ENCODE results near the gene DOCK8.

DOCK8 gene

DNA sequence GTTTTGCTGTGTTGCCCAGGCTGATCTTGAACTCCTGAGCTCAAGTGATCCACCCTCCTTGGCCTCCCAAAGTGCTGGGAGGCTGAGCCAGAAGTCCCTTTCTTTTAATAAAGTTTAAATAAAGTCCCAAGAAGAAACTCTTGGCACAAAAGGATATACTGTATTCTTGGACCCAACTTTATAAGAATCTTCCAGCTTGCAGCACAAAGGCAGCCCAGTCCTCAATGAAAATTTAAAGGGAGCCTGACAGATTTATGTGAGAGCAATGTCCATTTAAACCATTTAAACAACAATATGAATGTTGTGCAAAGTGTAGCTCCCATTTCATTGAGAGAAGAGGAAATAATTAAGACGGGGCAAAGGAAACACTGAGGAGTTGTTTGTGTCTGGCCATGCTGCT, 217.0 kb downstream of the DOCK8 start:
- no peak for DNase-seq

DNA sequence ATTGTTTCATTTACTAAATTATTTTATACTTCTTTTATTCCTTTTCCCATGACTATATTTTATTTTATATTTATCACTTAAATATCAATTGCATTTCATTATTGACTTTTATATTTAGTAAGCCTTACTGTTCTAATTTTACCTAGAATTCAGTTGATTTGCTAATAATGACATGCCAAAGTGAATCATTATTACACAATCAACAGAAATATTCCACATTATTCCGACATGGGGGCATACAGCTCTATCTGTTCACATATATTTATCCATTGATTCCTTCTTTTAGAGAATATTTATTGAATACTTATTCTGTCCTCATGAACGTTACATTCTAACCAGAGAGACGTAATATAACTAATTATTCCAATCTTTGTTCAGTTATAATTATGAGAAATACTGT, 221.8 kb downstream of the DOCK8 start:
- no peak for DNase-seq

DNA sequence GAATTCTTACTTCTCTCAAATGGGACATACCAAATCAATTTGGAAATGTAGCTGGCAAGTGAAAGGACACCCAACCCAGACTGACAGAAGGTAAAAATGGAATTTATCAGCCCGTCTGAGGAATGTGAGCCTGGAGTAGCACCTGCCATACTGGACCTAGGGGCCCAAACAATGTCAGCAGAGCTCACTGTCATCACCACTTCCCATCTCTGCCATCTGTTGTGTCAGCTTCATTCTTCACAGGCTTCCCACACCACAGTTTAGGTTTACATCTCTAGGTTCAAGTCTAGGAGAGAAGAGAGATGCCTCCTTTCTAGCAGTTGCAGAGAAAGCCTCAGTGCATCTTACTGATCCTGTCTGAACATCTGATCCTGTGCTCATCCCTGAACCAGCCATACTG, 222.4 kb downstream of the DOCK8 start:
- no peak for DNase-seq

DNA sequence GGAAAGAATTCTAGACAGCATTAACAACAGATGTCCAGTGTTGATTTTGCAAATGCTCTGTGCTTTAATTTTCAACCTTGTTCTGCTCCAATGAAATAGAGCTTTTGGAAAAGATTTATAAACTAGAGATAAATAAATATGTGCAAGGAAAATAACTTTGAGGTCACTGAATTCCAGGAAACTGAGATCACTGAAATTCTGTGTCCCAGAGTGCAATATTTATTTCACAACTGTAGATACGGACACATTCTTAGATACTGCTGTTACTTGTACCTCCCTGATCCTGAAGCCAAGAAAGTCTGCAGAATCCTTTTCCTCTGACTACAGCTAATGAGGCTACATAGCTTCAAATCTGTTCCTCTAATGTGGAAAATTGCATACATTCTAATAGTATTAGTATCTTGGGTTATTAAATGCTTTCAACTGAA, 222.9 kb downstream of the DOCK8 start:
- no peak for DNase-seq

DNA sequence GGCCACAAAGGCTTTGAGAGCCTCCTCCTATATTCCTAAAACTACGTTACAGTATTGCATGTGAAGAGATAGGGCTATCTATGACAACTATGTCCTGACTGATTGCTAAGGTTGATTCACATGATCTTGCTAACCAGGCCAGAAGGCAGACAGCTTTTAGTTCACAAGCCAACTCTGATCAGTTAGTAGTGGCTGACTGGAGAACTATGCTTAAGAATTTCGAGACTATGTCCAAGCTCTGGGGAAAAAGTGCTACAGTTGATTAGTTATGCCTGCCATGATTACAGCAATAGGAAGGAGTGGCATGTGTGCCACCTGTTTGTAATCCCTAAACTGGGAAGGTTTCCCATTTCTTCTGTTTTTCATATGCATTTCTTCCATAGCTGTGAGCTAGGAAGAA, 223.4 kb downstream of the DOCK8 start:
- DNase-seq = no peak

DNA sequence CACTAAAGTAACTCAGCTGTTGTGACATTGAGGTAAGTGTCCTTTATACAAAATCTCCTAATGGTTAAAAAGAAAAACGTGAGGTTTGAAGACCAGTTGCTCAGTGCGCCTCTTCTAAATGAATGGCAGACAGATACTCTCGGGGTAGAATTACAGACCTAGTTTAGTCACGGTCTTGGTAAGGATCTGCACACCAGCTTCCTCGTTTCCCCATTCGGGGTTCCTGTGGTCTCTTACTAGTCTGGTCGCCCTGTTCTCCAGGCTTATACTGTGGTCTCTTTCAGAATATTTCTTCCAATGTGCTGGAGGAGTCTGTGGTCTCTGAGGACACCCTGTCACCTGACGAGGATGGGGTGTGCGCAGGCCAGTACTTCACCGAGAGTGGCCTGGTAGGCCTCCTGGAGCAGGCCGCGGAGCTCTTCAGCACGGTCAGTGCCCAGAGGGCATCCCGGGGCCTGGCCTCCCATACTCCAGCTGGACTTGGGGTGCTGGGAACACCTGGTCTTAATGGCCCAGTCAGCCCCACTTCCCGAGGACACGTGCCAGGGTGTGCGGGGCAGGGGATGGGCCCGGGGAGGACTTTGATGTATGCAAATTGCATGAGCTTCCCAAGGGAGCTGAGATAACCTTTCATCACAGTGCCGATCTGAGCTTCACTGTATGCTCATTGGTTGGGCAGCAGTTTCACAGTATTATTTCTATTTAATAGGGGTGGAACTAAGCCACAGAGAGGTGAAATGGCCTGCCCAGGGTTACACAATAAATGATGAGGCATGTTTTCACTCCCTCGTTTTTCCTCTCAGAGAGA, 224.5 kb downstream of the DOCK8 start:
- no peak for DNase-seq

DNA sequence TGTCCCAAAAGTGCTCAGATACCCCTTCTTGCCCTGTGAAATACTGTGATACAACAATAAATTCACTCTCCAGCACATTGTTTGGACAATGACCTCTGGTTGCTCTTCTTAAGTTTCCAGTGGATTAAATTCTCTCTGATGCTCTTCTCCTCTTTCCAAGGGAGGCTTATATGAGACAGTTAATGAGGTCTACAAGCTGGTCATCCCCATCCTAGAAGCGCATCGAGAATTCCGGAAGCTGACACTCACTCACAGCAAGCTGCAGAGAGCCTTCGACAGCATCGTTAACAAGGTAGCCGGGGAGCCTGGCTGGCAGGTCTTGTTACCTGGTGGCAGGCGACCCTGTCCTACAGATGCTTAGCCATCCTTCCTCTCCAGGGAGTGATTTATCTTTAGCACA, 226.5 kb downstream of the DOCK8 start:
- no peak for DNase-seq

DNA sequence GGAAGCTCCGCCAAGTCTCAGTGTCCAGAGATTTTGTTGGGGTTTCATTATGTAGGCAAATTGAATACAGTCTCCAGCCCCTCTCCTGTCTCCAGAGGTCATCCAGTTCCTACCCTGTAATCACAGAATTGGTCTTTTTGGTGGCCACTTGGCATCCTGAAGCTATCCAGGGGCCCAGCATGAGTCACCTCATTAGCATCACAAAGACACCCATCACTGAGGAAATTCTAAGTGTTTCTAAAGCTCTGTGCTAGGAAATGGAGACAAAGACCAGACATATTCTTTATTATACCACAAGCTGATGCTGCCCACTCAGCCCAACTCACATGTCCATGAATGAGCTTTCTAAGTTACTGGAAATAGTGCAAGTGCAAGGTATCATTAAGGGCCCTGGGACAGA, 229.9 kb downstream of the DOCK8 start:
- no peak for DNase-seq

DNA sequence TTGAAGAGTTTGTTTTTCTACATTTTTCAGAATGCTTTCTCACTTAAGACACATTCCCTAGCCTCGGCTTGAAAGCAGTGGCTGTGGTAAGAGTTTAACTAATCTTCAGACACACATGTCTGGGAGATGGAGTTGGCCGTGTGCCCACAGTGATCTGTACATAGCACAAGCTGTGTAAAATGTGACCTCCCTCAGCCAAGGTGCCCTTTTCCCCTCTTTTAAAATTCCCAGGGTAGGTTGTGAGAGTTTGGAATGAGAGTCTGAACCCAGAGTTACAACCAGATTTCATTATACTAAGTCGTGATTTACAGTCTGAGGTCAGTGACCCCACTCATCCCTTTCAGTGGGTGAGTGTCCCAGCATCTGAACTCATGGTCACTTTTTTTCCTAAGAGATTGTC, 230.4 kb downstream of the DOCK8 start:
- no peak for DNase-seq

DNA sequence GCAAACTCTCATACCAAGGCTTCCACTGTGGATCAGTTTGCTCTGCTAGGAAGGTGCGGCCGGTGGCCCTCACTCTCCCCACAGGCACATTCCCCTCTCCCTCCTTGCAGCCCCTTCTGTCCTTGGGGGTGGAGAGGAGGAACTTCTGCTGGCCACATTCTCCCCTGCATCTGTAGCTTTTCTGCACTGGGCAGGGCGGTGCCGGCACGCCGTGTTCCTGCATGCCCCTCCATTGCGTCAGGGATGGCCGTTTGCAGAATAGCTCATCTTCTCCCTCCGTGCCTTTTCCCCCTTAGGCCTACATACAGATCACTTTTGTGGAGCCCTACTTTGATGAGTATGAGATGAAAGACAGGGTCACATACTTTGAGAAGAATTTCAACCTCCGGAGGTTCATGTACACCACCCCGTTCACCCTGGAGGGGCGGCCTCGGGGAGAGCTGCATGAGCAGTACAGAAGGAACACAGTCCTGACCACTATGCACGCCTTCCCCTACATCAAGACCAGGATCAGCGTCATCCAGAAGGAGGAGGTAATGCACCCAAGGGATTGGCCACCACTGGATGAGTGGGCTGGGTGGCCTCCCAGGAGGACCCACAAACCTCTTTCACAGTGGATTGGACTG, 231.5 kb downstream of the DOCK8 start:
- no peak for DNase-seq

DNA sequence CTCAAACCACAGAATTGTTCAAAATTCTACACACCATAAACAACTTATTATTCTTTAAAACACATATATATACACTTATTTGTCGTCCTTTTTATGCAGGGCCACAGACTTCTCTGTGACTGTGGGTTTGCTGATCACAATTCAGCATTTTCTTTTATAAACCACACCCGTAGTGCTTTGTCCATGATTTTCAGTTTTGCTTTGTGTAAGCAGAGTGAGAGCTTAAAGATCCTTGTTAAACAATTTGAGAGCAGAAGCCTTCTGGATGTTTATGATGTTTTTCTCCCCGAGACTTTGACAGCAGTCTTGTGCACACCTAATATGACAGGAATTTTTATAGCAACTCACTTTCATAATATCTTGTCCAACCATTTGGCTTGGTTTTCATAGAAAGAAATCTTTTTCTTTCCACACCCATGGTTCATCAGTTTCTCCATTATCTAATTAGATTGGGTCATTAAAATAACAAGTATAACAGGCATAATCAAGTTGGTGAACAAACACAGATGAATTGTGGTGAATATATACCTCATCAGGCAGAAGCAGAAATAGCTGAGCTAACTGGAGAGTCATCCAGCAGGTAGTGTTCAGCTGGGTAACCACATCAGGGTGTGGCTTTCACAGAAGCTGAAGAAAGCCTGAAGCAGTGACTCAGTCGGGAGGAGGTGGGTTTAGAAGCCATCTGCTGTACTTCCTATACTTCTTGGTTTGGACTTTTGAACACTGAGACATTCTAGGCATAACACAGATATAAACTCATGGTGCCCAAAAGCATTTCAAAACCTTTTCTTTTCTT, 232.8 kb downstream of the DOCK8 start:
- no peak for DNase-seq

DNA sequence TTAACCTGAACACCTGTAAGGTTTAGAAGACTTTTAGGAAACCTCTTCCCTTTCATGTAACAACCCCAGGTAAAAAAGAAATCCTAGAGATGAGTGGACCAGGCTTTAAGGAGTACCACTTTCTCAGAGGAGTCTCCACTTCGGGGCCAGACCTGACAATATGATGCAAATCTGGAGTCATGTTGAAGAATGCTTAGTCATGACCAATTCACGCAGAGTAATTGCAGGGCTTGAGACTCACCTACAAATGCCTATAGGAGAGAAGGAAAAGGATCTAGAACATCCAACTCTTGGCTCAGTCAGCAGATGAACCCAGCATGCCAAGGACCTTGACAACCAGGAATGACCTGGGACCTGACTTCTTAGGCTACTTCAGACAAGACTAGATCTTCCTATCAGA, 235.4 kb downstream of the DOCK8 start:
- DNase-seq = no peak

DNA sequence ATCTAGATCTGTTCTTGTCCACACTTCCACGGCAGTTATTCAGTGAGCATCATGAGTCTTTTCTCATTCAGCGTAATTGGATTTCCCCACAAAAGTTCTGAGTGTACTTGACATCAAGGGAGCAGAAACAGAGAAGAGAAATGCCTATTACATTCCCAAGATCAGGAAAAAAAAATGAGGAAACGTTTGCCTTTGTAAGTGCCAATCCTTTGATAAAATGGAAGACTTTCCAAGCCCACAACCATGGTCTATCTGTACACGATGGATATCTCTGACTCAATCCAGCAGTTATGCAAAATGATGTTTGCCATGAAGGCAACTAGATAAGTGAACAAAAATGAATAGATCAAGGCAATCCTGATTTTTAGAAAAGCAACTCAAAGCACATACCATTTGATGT, 235.9 kb downstream of the DOCK8 start:
- no peak for DNase-seq

DNA sequence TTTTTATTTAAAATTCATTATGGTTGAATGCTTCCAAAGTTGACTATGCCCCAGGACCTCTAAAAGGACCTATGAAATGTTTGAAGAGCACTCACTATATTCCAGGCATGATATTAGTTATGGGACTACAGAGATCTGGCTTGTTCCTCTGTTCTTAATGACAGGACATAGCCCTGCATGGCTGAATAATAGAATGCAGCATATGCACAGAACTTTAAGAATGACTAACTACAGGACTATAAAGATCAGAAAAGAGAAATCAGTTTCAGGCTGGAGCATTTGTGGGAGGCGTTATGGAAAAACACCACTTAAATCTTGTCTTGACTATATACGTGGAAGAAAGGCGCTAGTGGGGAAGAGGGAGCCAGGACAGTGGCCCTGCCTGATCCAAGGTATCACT, 239.2 kb downstream of the DOCK8 start:
- DNase-seq = no peak

DNA sequence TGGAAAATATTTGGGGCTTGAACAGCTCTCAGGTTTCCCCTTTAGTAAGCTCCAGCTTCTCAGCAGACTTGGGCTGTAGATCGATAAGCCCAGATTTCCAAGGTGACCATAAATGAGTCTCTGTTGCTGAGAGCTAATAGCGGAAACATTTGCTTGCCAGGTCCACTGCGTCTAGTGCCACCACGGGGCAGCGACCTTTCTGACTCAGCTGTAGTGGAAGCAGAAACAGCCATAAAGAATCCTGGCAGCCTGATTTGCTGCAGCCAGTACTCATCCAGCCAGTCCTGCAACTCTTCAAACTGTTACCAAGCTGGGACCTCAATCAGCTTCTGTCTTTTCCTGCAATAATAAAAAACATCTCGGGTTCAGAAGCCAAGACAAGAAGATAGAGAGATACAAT, 241.7 kb downstream of the DOCK8 start:
- DNase-seq = no peak

DNA sequence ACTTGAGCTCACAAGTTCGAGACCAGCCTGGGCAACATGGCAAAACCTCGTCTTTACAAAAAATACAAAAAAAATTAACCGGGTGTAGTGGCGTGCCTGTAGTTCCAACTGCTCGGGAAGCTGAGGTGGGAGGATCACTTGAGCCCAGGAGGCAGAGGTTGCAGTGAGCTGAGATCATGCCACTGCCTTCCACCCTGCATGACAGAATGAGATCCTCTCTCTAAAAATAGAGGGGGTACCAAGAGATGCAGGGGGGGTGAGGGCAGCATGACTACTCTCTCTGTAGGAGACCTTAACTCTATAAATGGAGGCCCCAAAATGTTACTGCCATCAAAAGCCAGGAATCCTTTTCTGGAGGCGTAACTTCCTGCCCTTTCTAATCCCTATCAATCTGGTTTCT, 243.9 kb downstream of the DOCK8 start:
- DNase-seq = no peak

DNA sequence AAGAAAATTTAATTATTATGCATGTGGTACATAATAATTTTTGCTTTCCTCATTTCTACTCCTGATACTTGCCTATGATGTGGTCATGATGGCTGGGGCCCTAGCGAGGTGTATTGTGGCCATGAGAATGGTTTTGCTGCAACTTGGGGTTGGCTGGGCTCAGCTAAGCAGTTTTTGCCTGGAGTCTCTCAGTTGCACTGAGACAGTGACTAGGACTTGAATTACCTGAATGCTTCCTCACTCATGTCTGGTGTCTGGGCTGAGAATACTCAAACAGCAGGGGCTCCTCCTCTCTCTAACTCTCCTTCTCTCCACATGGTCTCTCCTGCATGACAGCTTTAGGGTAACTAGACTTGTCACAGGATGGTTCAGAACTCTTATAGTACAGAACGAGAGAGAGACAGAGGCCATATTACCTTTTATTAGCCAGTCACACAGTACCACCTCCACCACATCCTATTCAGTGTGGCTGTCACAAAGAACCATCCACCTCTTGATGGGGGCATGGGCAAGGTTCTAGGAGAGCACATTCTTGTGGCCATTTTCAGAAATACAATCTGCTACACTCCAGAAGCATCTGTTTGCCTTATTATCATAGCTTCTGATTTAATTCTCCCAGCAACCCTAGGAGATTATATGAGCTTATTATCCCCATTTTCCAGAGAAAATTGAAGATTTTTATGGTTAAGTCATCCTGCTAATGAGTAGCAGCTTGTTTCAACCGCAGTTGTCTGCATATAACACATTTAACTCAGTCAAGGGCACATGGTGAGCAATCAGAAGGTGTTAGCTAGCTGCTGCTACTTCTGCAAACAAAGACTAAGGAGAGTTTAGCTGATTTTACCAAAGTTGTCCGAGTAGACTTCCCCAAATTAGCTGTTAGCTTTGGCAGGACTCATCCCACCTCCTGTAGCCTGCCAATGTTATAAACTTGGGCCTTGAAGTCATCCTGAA, 245.1 kb downstream of the DOCK8 start:
- DNase-seq = no peak

DNA sequence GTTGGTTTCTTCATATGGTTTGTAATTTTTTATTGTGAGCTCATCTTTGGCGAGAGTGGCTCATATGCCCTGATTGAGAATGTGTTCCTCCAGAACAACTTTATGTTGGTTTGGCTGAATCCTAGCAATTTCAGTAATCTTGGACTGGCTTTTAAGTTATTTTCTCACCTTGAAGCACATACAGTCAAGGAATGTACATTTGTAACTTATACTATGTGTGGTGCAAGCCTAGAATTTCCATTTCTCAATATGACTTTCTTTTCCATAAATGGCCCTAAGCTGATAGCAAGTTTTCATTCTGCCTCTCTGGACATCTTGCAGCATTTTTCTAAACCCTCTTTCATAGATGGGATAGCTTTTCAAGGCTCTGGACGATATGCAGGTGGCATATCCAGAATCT, 247.5 kb downstream of the DOCK8 start:
- no peak for DNase-seq

DNA sequence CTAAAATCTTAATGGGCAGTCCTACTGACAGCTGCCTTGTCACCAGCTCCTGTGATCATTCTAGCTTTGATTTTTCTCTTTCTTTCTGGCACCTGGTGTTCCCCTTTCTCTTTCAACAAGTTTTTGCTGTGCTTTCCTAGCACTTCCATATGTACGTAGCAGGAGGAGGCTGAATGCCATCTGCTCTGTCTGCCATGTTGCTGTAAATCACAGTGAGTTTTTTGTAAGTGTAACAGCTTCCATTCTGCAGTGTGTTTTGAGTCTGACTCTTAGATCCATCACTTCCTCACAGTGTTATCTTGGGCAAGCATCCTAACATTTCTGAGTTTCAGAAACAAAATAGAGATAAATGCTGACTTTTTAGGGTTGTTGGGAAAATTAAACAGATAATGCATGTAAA, 247.9 kb downstream of the DOCK8 start:
- DNase-seq = no peak

DNA sequence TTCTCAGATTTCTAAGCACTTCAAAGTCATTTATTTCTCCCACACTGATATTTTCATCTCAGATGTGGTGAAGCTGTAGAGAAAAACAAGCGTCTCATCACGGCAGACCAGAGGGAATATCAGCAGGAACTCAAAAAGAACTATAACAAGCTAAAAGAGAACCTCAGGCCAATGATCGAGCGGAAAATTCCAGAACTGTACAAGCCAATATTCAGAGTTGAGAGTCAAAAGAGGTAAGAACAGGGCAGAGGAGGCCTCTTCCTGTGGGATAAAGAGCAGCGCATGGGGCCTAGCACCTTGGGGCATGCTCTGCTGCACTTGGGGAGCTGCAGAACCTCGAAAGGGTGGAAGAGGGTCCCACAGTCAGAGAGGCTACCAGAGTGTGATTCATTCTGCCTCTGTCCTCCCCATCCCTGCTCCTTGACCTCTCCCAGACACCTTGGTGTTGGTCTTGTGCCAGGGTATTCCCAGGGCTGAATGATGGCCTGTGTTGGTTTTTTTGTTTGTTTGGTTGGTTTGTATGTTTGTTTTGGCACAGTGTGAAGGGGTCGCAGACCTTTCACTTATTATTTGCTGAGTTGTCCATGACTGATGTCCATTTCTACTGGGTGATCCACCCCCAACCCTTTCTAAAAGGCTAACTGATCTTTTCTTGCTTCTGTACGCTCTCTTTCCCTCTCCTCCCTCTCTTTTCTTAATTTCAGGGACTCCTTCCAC, 248.9 kb downstream of the DOCK8 start:
- no peak for DNase-seq

DNA sequence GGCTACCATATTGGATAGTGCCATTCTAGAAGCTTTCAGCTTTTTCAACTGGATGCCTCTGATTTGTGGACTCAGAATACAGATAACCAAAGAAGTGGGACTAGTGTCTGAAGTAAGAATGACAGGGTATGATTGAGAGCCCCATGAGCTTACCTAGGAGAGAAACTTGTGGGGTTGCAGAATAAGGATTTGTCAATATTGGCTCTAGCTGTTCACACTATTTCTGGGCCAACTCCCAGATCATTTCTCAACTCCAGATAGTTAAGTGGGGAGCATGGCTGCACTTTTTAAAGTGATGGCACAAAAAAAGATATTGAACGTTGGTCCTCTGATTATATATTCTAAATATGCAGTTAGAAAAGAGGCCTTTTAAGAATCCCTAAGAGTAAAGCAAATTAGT, 252.1 kb downstream of the DOCK8 start:
- no peak for DNase-seq

DNA sequence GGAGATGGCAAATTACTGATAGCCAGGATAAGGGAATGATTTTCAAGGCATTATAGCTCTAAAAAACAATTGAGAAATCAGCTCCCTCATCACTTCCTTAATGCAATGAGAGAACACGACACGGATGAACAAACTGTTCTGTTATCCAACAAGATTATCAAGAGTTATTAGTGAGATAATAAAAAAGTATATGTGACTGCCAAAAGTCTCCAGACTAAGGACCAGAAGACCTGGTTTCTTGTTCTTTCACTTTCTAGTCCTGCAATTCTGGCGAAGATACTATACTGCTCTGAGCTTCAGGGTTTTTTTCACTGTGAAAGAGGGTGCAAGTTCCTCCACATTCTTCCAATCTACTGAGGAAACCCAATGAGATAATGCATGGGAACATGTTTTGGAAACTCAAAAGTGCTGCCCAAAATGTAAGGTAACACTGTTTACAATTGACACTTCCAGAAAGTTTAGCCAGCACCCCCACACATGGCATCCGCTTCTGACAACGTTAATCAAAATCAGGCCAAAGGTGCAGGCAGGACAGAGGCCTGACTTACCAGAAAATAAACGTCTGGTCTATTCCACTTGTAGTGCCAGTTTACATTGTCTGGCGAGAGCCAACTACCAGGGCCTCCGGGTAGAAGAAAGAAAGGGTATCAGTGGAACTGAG, 254.2 kb downstream of the DOCK8 start:
- no peak for DNase-seq

Data from activated CD4-positive, CD25-positive, alpha-beta regulatory T cell treated with anti-CD3 and anti-CD28 coated beads, Interleukin-2, amount 50 U/mL, for 72 hours (primary cell).